DOHH2 (cell line): Measurements from ENCODE around the gene NEAT1.

Experiments used
- H3F3A ChIP-seq: fragments of 200-600 bp; sonication (generic), shearing (Covaris generic); 2 replicates; pipeline ENCODE4 v1.6.0; 2016; ENCODE audit warnings: antibody characterized with exemption, mild to moderate bottlenecking; ENCODE audit not compliant: control insufficient read depth, insufficient read depth
- H3K27ac ChIP-seq: fragments of 200-600 bp; sonication (generic); 2 replicates; pipeline ENCODE4 v1.5.1; 2014; ENCODE audit warnings: low read depth, mild to moderate bottlenecking, low read length, moderate library complexity
- H3K27me3 ChIP-seq: fragments of 200-600 bp; sonication (generic); 2 replicates; pipeline ENCODE4 v1.6.1; 2014; ENCODE audit warnings: mild to moderate bottlenecking, low read length, mixed read lengths; ENCODE audit not compliant: control insufficient read depth
- H3K36me3 ChIP-seq: fragments of 200-600 bp; sonication (generic); 2 replicates; pipeline ENCODE4 v1.6.1; 2014; ENCODE audit warnings: mild to moderate bottlenecking, low read length, moderate library complexity, mixed read lengths; ENCODE audit not compliant: control insufficient read depth
- H3K4me1 ChIP-seq: fragments of 200-600 bp; sonication (generic); 2 replicates; pipeline ENCODE4 v1.6.1; 2014; ENCODE audit warnings: mild to moderate bottlenecking, low read length, mixed read lengths; ENCODE audit not compliant: control insufficient read depth
- H3K4me2 ChIP-seq: fragments of 200-600 bp; sonication (generic); 2 replicates; pipeline ENCODE4 v1.6.0; 2014; ENCODE audit warnings: mild to moderate bottlenecking, low read length, moderate library complexity
- H3K4me3 ChIP-seq: fragments of 200-600 bp; sonication (generic); 2 replicates; pipeline ENCODE4 v1.5.1; 2014; ENCODE audit warnings: mild to moderate bottlenecking, low read length, mixed read lengths
- H3K79me2 ChIP-seq: fragments of 200-600 bp; sonication (generic); 2 replicates; pipeline ENCODE4 v1.6.1; 2014; ENCODE audit warnings: mild to moderate bottlenecking, low read length, mixed read lengths; ENCODE audit not compliant: control insufficient read depth
- H3K9me2 ChIP-seq: fragments of 200-600 bp; sonication (generic); replicated peaks from 2 replicates; pipeline ENCODE4 v1.6.1; 2014; ENCODE audit warnings: mild to moderate bottlenecking, low read length, mixed read lengths; ENCODE audit not compliant: control insufficient read depth
- H3K9me3 ChIP-seq: fragments of 200-600 bp; sonication (generic); 2 replicates; pipeline ENCODE4 v1.6.1; 2014; ENCODE audit warnings: antibody characterized with exemption, low read length, mixed read lengths; ENCODE audit not compliant: control insufficient read depth, insufficient read depth
- H4K20me1 ChIP-seq: fragments of 200-600 bp; sonication (generic); 2 replicates; pipeline ENCODE4 v1.6.0; 2014; ENCODE audit warnings: low read depth, mild to moderate bottlenecking, antibody characterized with exemption, low read length, moderate library complexity; ENCODE audit not compliant: control insufficient read depth, insufficient read depth
- EZH2phosphoT487 ChIP-seq: fragments of 200-600 bp; sonication (generic); IDR thresholded peaks from 2 replicates; pipeline ENCODE4 v1.6.1; 2017; ENCODE audit warnings: borderline replicate concordance, mild to moderate bottlenecking, antibody characterized with exemption, low read length, moderate library complexity, mixed read lengths
- TF ChIP-seq, protein P1 (sequence below): fragments of 200-600 bp; sonication (generic); IDR thresholded peaks from one replicate; pipeline ENCODE4 v1.5.1; 2014; ENCODE audit warnings: antibody characterized with exemption, mild to moderate bottlenecking, low read depth, low read length; ENCODE audit not compliant: poor library complexity, severe bottlenecking

Gene NEAT1

DNA sequence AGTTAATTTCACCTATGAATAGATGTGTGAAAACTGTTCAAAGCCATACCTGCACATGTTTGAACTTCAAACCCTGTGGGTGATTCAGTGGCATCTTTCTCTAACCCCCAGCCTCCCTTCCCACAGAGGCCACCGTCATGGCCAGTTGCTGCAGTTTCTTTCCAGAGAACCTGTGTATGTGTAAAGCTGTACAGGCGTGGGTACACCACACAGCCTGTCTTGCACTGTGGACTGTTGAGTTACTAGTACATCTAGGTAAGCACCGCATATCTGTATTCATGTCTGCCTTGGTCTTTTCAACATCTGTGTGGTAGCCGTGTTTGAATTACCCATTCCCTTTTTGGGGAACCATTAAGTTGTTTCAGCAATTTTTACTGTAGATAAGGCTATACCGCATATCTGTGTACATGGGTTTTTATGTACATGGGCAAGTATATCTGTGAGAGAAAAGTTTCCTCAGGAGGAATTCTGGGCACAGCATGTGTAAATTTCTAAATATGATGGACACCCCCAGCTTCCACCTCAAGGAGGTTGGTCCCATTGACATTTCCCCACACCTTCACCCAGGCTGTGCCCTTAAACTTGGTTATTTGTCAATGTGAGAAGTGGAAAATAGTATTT, 13.9 kb downstream of the NEAT1 start:
- Histone ChIP-seq H4K20me1 (no peaks in the 10 kb centered on the region), H3F3A (peaks cover 42% of the 10 kb centered on the region), H3K4me2 (no peak overlapping the region), H3K79me2 (peaks cover 83% of the 10 kb centered on the region), H3K27me3 (no peaks in the 10 kb centered on the region), H3K9me3 (no peaks in the 10 kb centered on the region), H3K4me3 (no peak overlapping the region), H3K36me3 (peaks cover 67% of the 10 kb centered on the region), H3K9me2 (no peaks in the 10 kb centered on the region), H3K27ac (no peak overlapping the region), H3K4me1 (peaks cover 80% of the 10 kb centered on the region)
- TF ChIP-seq, protein P1, sequence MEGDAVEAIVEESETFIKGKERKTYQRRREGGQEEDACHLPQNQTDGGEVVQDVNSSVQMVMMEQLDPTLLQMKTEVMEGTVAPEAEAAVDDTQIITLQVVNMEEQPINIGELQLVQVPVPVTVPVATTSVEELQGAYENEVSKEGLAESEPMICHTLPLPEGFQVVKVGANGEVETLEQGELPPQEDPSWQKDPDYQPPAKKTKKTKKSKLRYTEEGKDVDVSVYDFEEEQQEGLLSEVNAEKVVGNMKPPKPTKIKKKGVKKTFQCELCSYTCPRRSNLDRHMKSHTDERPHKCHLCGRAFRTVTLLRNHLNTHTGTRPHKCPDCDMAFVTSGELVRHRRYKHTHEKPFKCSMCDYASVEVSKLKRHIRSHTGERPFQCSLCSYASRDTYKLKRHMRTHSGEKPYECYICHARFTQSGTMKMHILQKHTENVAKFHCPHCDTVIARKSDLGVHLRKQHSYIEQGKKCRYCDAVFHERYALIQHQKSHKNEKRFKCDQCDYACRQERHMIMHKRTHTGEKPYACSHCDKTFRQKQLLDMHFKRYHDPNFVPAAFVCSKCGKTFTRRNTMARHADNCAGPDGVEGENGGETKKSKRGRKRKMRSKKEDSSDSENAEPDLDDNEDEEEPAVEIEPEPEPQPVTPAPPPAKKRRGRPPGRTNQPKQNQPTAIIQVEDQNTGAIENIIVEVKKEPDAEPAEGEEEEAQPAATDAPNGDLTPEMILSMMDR: no peak
- no peak for TF ChIP-seq EZH2phosphoT487

DNA sequence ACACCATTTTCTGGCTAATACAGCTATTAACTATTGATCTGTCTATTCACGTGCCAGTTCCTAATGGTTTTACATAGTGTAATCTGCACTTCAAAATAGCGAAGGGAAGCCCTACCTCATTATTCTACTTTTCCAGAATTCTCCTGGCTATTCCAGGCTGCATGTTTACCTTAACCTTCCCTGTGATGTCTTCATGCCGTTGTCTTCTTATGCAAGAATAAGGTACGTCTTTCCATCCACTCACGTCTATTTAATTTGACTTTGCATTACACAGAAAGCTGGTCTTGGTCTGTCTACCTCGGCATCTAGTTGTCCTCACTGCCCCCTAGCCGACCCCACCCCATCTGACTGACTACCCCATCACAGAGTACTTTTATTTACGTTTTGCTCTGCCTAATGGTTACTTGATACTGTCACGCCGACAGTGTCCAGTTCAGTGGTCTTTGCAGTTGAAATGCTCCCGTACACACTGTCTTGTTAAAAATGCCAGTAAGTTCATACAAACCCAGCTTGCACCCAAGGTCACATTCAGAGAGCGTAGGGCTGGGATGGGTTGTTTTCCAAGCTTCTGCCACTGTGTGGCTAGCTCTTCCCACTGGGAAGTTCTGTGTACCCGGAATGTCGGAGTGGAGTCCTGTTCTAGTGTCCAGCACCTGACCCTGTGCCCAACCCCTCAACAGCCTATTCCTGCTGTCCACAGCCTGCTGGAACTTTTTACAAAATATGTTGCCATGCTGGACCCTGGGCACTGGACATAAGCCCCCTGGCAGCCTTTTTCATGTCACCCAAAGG, 15.0 kb downstream of the NEAT1 start:
- Histone ChIP-seq H3K9me2 (no peaks in the 10 kb centered on the region), H3K27ac (no peak overlapping the region), H3K4me1 (peaks cover 80% of the 10 kb centered on the region), H3K9me3 (no peaks in the 10 kb centered on the region), H4K20me1 (no peaks in the 10 kb centered on the region; the same call in 1 of the 2 replicates), H3F3A (peaks cover 39% of the 10 kb centered on the region), H3K4me2 (no peak overlapping the region), H3K4me3 (no peak overlapping the region), H3K36me3 (peaks cover 65% of the 10 kb centered on the region), H3K27me3 (no peaks in the 10 kb centered on the region), H3K79me2 (peaks cover 79% of the 10 kb centered on the region)
- TF ChIP-seq, protein P1: no peak
- TF ChIP-seq EZH2phosphoT487: no peak

DNA sequence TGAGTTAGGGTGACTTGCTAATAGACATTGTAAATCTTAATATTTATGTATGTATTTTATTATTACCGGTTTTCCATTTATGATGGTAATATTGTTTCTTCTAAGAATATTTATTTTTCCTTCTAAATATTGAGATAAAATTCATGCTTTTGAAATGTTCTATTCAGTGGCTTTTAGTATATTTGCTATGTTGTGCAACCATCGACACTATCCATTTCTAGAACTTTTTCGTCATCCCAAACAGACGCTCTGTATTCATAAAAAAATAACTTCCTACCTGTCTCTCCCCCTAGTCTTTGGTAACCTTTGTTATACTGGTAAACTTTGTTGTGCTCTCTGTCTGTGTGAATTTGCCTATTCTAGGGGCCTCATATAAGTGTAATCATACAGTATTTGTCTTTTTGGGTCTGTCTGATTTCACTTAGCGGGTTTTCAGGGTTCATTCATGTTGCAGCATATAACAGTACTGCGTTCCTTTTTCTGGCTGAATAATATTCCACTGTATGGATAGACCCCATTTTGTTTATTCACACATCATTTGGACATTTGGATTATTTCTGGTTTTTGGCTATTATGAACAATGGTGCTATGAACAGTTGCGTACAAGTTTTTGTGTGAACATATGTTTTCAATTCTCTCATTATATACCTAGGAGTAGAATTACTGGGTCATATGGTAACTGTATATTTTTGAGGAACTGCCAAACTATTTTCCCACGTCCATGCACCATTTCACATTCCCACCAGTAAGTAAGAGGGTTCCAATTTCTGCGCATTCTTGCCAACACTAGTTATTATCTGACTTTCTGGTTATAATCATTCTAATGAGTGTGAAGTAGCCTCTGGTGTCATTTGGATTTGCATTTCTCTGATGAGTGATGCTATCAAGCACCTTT, 15.9 kb downstream of the NEAT1 start:
- no peak overlapping the region for H3K4me3 ChIP-seq
- H4K20me1 ChIP-seq: no peaks in the 10 kb centered on the region; the same call in 1 of the 2 replicates
- H3K36me3 ChIP-seq: peaks cover 63% of the 10 kb centered on the region
- H3K9me3 ChIP-seq: no peaks in the 10 kb centered on the region
- peaks cover 43% of the 10 kb centered on the region for H3F3A ChIP-seq
- no peaks in the 10 kb centered on the region for H3K27me3 ChIP-seq
- no peaks in the 10 kb centered on the region for H3K9me2 ChIP-seq
- no peak for TF ChIP-seq EZH2phosphoT487
- TF ChIP-seq, protein P1: no peak
- H3K4me2 ChIP-seq: peak overlapping the region; percentile 67; the same call in 1 of the 2 replicates
- H3K27ac ChIP-seq: peak overlapping the region; percentile 60; the same call in 1 of the 2 replicates
- peaks cover 71% of the 10 kb centered on the region for H3K79me2 ChIP-seq
- H3K4me1 ChIP-seq: peaks cover 81% of the 10 kb centered on the region
